K562 (cell line): Measurements from ENCODE around the gene RNF212B. TPM values are rescaled to one million over a fixed set of nuclear protein-coding genes. Genes with fewer than 3 reads are reported as not detected.

Experiments used
- ETV1 ChIP-seq: fragments of 450-650 bp; conservative IDR thresholded peaks from 2 replicates; pipeline ENCODE4 v1.6.1; 2016; ENCODE audit warnings: missing genetic modification characterization, control low read depth, low read depth, missing compliant biosample characterization
- HDGF ChIP-seq: fragments of 450-650 bp; IDR thresholded peaks from 2 replicates; pipeline ENCODE4 v1.6.1; 2016
- HNRNPH1 ChIP-seq: fragments of 200-400 bp; formaldehyde crosslinking; optimal IDR thresholded peaks from 2 replicates; pipeline ENCODE3; 2017; ENCODE audit warnings: low read depth, mild to moderate bottlenecking, low read length, moderate library complexity
- MAZ ChIP-seq, 2 experiments: fragments of 450-650 bp in 1 of 2; sonication (generic) in 1 of 2; formaldehyde crosslinking; IDR thresholded peaks in 1 of 2; conservative IDR thresholded peaks in 1 of 2; 2 replicates each; pipeline versions ENCODE4 v1.4.0 to v1.5.0; 2020; ENCODE audit warnings: mild to moderate bottlenecking in 1 of 2, missing genetic modification reagents in 1 of 2
- NCOA6 ChIP-seq: fragments of 450-650 bp; IDR thresholded peaks from 2 replicates; pipeline ENCODE4 v1.6.1; 2017; ENCODE audit warnings: mild to moderate bottlenecking
- POLR2G ChIP-seq: fragments of 200-400 bp; formaldehyde crosslinking; IDR thresholded peaks from 2 replicates; pipeline ENCODE4 v1.6.1; 2017; ENCODE audit warnings: low read depth, mild to moderate bottlenecking, antibody characterized with exemption, low read length, moderate library complexity
- RFX5 ChIP-seq: IDR thresholded peaks from 2 replicates; pipeline ENCODE4 v1.6.1; 2011; ENCODE audit warnings: low read depth, mild to moderate bottlenecking, improper control_type of control experiment, low read length
- RFX7 ChIP-seq: fragments of 250-450 bp; sonication (Bioruptor Pico); IDR thresholded peaks from 2 replicates; pipeline ENCODE4 v1.5.1; 2021; ENCODE audit warnings: mild to moderate bottlenecking
- RNF219 ChIP-seq: fragments of 250-450 bp; sonication (Bioruptor Pico); IDR thresholded peaks from 2 replicates; pipeline ENCODE4 v1.5.0; 2022; ENCODE audit warnings: mild to moderate bottlenecking
- SMARCB1 ChIP-seq: IDR thresholded peaks from 2 replicates; pipeline ENCODE4 v1.6.1; 2011; ENCODE audit warnings: improper control_type of control experiment, low read depth; ENCODE audit not compliant: insufficient read length
- SP1 ChIP-seq: sonication (generic); formaldehyde crosslinking; IDR thresholded peaks from 2 replicates; pipeline ENCODE4 v1.8.1; 2022; ENCODE audit warnings: mild to moderate bottlenecking, missing genetic modification reagents
- TAF1 ChIP-seq: IDR thresholded peaks from 2 replicates; pipeline ENCODE4 v1.6.1; 2011; ENCODE audit warnings: mild to moderate bottlenecking, low read length, moderate library complexity; ENCODE audit not compliant: insufficient read depth, control insufficient read depth, severe bottlenecking; ENCODE audit errors: extremely low read depth
- TSHZ1 ChIP-seq: fragments of 250-450 bp; sonication (Bioruptor Pico); IDR thresholded peaks from 2 replicates; pipeline ENCODE4 v1.4.0; 2020; ENCODE audit warnings: mild to moderate bottlenecking, moderate library complexity
- ZFP30 ChIP-seq: fragments of 250-450 bp; sonication (Bioruptor Pico); IDR thresholded peaks from 2 replicates; pipeline ENCODE4 v1.8.0; 2022; ENCODE audit warnings: moderate library complexity, mild to moderate bottlenecking, inconsistent platforms, borderline replicate concordance
- ZNF12 ChIP-seq: sonication (generic); formaldehyde crosslinking; IDR thresholded peaks from 2 replicates; pipeline ENCODE4 v1.4.0; 2020; ENCODE audit warnings: mild to moderate bottlenecking, missing genetic modification reagents
- ZNF175 ChIP-seq: fragments of 200-800 bp; sonication (Bioruptor generic); IDR thresholded peaks from 2 replicates; pipeline ENCODE4 v1.6.1; 2016; ENCODE audit warnings: low read depth, mild to moderate bottlenecking, missing genetic modification characterization, missing compliant biosample characterization
- ZNF41 ChIP-seq: fragments of 250-450 bp; sonication (Bioruptor Pico); conservative IDR thresholded peaks from 2 replicates; pipeline ENCODE4 v1.4.0; 2020; ENCODE audit warnings: mild to moderate bottlenecking
- polyA plus RNA-seq, 8 experiments: library from polyadenylated mRNA; depleted of rRNA in 4 of 8; stranded (reverse) in 5 of 8; unstranded in 3 of 8; fragments of >200 nt; fragmentation: Nextera tagmentation in 2 of 8; fragmentation: Illumina TruSeq in 1 of 8; extraction: Ambion mirVana in 2 of 8; extraction: Trizol in 1 of 8; gene quantifications; 2 replicates each; pipeline versions ENCODE4 v1.2.1 to v1.2.3, GENCODE V29; 2011 to 2014; ENCODE audit warnings: inconsistent platforms in 1 of 8, missing spikeins in 1 of 8
- total RNA-seq, 7 experiments: library from RNA; depleted of rRNA in 6 of 7; stranded (reverse); fragments of >200 nt in 6 of 7; fragmentation: Illumina TruSeq in 2 of 7; extraction: Trizol in 2 of 7; gene quantifications; 2 replicates each; pipeline versions ENCODE4 v1.2.1 to v1.2.3, GENCODE V29; 2011 to 2021; ENCODE audit warnings: low replicate concordance in 1 of 7
- TF ChIP-seq, protein P1 (sequence below): fragments of 250-450 bp; sonication (Bioruptor Pico); IDR thresholded peaks from 2 replicates; pipeline ENCODE4 v1.4.0; 2020; ENCODE audit warnings: mild to moderate bottlenecking, moderate library complexity, borderline replicate concordance
- TF ChIP-seq, protein P2 (sequence below): sonication (generic); formaldehyde crosslinking; IDR thresholded peaks from 2 replicates; pipeline ENCODE4 v1.5.0; 2020; ENCODE audit warnings: missing genetic modification reagents

Gene RNF212B
- total and polyA plus RNA-seq, 9 of the 15 experiments (the other 6 are each of a cell fraction or from before 2014, with no cell fraction given) = 0.15 to 0.43 (median 0.27) TPM; not detected in 3

GRCh38 chr14:23301969-23302289 is 64.2 kb downstream of the RNF212B start (continued):
- TF ChIP-seq RNF219 (CRISPR knock-in tag) = no peak
- TF ChIP-seq ZNF41 = no peak
- TF ChIP-seq ZFP30 (CRISPR knock-in tag) = no peak
- no peak for TF ChIP-seq NCOA6
- no peak for TF ChIP-seq HNRNPH1
- peak in 1 of 2 experiments; percentile 38; a peak in 1 of 4 replicates for TF ChIP-seq MAZ (CRISPR knock-in tag; conservative IDR thresholded peaks at IDR 0.05 in 1 of 2, IDR thresholded peaks at IDR 0.05 in 1 of 2)
- TF ChIP-seq HDGF = no peak
- TF ChIP-seq RFX5 = no peak
- TF ChIP-seq TAF1 = peak; percentile 3
- TF ChIP-seq ZNF12 (CRISPR knock-in tag) = no peak
- TF ChIP-seq SMARCB1 = no peak
- TF ChIP-seq, protein P1, sequence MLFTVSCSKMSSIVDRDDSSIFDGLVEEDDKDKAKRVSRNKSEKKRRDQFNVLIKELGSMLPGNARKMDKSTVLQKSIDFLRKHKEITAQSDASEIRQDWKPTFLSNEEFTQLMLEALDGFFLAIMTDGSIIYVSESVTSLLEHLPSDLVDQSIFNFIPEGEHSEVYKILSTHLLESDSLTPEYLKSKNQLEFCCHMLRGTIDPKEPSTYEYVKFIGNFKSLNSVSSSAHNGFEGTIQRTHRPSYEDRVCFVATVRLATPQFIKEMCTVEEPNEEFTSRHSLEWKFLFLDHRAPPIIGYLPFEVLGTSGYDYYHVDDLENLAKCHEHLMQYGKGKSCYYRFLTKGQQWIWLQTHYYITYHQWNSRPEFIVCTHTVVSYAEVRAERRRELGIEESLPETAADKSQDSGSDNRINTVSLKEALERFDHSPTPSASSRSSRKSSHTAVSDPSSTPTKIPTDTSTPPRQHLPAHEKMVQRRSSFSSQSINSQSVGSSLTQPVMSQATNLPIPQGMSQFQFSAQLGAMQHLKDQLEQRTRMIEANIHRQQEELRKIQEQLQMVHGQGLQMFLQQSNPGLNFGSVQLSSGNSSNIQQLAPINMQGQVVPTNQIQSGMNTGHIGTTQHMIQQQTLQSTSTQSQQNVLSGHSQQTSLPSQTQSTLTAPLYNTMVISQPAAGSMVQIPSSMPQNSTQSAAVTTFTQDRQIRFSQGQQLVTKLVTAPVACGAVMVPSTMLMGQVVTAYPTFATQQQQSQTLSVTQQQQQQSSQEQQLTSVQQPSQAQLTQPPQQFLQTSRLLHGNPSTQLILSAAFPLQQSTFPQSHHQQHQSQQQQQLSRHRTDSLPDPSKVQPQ = no peak
- no peak for TF ChIP-seq RFX7
- TF ChIP-seq ETV1 (tag) = no peak
- TF ChIP-seq ZNF175 (CRISPR knock-in tag) = no peak
- TF ChIP-seq, protein P2, sequence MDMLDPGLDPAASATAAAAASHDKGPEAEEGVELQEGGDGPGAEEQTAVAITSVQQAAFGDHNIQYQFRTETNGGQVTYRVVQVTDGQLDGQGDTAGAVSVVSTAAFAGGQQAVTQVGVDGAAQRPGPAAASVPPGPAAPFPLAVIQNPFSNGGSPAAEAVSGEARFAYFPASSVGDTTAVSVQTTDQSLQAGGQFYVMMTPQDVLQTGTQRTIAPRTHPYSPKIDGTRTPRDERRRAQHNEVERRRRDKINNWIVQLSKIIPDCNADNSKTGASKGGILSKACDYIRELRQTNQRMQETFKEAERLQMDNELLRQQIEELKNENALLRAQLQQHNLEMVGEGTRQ (CRISPR knock-in tag) = no peak
- peak; percentile 84 for TF ChIP-seq POLR2G
- peak; percentile 6; the same call in 1 of the 2 replicates for TF ChIP-seq SP1 (CRISPR knock-in tag)
- TF ChIP-seq TSHZ1 (CRISPR knock-in tag) = no peak
